Stimulated activated CD4-positive, alpha-beta T cell treated with anti-CD3 and anti-CD28 coated beads, Interleukin-1b, Interleukin-23, amount 100 ng/mL, for 24 hours (primary cell): ENCODE measurements around the gene MUC13.

ENCODE experiments used
- DNase-seq, 4 experiments: peaks; one replicate each; pipeline ENCODE4 v3.0.0-alpha.2; 2020; ENCODE audit warnings: low read depth in 4 of 4, low spot score in 1 of 4

Gene MUC13

DNA sequence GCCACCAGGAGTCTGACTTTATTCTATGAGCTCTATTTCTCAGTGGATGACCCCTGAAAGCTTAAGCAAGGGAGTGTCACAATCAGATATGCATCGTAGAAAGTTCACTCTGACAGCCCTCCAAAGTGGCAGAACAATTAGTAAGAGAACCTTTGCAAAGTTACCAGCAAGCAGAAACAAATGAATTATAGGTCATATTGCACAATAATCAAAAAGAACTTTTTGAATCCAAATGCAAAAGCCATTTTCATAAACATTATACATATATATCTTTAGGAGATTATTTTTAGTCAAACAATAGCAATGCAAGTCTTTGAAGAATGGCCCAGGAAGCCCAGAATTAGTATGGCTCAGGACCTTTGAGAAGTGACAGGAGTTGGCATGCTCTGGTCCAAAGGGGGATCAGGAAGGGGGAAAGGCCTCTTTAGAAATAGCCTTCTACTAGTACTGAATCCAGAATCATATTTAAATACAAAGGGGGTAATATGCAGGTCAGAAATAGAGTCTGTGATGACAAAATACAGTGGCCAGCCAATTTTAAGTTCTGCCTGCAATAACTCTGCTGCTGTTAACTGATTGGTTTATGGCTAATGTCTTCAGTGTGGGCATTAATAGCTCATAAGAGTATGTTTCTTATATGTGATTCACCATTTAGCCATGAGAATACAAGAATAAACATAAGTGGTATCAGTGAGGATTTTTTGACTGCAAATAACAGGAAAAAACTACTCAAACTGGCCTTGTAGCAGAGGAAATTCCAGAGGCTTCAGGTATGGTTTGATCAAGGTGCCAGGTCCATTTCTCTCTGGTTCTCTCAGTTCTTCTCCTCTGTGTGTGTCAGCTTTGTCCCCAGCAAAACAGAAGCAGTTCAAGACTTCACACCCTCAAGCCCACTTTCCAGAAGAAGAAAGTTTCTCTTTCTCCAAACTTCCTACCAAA is 30.4 kb downstream of the MUC13 start:
- DNase-seq = no peak

DNA sequence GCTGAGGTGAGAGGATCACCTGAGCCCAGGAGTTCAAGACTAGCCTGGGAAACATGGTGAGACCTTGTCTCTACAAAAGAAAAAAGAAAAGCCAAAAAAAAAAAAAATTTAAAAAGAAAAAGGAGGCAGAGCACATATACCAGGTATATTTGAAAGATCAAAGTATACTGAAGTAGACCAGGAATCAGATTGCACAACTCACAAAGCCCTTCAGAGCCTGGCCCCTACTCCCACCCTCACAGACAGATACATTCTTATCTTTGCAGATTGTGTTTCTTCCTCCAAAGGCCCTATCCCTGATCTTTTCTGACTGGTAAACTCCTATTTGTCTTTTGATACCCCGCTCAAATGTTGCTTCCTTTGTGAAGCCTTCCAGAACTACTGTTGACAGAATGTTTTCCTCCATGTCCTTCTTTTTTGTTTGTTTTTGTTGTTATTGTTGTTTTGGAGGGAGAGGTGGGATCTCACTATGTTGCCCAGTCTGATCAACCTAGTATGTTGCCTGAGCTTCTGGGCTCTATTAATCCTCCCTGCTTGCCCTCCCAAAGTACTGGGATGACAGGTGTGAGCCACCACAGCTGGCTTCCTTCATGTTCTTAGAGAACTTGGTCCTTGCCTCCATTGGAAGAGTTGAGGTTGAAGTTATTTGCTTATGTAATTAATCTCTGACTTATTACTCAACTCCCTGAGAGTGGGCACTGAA is 37.6 kb downstream of the MUC13 start:
- DNase-seq = no peak

DNA sequence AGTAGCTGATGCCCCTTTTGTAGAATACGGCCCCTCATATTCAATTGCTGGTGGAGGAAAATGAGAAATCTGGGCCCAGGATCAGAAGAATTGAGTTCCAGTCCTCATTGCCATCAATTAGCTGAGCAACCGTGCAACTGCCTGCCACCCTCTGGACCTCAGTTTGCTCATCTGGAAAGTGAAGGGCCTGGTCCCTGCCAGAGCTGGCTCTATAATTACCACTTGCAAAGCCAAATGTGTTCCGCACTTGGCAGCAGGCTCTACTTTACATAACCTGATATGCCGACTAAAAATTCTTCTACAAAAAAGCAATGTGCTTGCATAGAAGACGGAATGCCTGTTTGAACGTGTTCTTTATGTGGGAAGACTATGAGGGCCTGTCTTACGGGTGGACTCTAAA is 38.8 kb downstream of the MUC13 start:
- no peak for DNase-seq

DNA sequence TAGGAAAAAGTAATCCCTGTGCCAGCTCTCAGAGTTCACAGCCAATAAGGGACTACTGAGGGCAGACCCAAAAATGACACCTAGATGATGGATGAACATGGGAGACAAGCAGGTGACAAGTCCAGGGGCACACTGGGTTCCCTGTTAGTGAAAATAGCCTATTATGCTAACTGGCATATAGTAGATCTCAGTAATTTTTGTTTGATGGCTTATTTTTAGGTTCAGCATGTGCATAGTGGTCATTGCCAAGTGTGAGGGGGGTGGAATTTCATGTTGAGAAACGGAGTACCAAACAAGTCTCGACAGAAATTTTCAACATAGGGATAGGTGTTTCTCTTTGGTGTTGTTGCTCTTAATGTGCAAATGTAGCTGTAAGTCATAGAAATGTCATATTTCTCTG is 41.0 kb downstream of the MUC13 start:
- DNase-seq = no peak

DNA sequence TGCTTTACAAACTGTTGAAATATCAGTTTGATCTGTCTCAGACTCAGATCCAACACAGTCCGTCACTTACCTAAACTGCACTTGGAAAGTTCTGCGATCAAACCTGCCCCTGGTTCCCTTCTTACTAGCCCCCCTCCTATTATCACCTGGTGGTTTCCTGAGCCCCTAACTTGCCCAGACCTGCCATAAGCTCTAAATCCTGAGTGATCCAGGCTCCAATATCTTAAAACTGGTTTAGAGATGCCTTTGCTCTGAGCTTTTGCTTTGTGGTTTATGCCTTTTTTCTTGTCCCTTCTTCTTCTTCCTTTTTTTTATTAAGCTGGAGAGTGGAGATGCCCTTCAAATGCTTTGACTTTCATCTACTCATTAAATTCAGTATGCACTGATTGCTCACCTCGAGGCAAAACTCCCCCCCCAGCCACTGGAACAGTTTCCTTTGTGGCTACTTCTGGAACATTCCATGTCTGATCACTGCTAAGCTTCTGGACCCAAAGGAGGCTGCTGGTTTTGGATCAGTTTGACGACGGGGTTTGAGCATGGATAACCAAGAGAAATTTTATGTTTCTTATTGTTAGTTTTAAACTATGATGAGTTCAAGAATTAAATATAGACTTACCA is 43.9 kb downstream of the MUC13 start:
- DNase-seq = no peak

DNA sequence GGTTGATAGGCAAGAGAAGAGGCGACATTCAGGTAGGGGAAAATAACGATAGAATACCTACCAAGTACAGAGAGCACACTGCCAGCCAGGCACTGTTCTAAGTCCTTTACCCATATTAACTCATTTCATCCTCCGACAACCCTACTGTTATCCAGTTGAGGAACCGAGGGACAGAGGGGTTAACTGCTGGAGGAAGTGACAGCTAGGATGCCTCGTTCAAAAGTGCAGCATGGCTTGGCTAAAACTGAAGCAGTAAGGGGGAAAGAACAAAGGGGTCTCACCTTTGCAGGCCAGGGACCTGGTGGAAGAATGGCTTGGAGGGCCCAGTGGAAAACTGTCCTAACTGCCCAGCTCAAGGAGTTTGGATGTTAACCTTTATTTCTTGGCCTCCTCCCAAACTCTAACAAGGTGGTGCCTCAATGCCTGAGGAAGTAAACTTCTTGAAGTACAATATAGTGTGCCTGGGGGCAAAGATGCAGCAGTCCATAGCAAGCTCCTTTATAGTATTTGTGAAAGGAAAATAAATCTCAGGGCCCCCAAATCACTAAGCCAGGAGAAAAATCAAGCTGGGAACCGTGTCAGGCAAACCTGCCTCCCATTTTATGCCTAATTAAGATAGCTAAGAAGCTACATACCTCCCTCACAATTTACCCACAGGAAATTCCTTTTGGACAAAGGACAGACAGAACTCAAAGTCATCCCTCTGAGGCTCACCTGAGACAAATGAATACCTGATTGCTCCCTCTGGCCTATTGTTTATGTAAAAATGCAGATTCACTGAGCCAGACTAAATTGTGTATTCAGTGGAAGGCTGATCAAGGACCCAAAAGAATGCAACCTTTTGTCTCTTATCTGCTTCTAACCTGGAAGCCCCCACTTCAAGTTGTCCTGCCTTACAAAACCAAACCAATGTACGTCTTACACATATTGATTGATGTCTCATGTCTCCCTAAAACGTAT is 45.8 kb downstream of the MUC13 start:
- no peak for DNase-seq

DNA sequence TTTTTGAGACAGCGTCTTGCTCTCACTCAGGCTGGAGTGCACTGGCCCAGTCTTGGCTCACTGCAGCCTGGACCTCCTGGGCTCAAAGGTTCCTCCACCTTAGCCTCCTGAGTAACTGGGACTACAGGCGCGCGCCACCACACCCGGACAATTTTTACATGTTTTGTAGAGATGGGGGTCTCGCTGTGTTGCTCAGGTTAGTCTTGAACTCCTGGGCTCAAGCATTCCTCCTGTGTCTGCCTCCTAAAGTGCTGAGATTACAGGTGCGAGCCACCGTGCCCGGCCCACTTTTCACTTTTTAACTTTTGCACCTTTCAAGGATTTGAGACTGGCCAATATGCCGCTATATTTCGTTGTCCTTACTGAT is 46.6 kb downstream of the MUC13 start:
- no peak for DNase-seq

DNA sequence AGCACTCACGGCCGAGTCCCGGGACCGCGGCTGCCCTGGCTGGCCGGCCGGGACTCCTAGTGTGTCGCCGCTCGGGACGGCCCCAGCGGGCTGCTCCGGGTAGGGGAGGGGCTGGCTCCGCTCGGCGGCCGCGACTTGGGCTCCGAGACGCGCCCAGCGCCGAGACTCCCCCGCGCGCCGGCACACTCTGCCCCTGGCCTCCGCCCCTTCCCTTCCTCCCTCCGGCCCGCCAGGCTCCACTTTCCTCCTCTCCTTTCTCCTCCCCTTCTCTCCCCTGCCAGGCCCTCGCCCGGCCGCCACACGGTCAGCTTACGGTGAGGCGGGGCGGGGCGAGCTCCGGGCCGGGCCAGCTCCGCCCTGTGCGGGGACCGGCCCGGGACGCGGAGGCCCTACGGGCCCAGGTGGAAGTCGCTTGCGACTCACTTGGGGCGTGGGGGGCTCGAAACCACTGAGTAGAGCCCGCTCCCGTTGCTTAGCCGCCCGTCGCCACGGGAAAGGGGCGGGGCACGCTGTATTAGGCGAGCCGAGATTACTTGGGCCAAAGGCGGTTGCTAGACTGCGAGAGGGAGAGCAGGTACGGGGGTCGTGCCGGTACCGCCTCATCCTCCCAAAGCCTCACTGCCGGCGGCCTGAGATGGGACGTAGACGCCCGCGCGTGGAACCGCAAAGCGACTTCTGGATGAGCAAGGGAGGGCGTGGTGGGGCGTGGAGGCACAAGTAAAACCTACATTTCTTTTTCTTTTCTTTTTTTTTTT is 47.2 kb downstream of the MUC13 start, which contains the start of gene ITGB5:
ITGB5 (minus strand) TSS at position 189 of the 755 bp plus-strand sequence. CDS start 365 bp downstream, outside the sequence.
- DNase-seq = peak in 1 of 4 experiments; percentile 13

DNA sequence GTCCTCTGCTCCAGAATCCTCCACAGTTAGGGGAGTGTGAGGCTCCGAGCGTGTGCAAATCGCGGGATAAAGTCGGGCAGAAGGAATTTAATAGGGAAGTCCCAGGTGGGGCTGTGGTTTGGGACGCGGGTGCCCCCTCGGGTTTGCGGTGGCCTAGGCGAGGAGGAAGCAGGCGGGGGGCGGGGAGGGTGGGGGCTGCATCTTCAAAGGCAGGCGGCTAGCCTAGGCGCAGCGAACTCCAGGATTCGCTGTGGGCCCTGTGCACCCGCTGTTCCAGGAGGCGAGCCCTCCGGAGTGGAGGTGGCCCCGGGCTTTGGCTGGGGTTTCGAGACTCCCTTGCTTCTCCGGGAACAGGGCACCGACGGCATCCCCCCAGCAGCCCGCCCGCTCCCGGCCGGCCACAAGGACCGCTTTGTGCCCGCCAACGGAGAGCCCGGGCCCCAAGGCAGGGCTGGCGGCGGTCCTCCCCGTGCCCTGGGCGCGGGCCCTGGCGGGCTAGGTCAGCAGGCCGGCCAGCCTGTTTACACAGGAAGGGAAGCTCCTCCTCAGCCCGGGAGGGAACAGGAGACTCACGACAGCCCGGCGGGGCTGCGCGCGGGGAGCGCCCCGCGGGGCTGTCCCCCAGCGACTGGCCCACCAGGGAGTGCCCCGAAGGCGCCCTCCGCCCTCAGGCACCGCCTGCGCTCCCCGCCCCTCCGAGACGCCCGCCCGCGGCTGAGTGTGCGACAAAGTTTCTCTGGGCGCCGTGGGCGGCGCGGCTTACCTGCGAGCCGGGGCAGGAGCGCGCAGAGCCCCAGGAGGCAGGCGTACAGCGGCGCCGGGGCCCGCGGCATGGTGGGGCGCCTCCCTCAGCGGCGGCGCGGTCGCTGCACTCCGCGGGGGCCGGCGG is 48.1 kb downstream of the MUC13 start:
- peak in 1 of 4 experiments; percentile 36 for DNase-seq

DNA sequence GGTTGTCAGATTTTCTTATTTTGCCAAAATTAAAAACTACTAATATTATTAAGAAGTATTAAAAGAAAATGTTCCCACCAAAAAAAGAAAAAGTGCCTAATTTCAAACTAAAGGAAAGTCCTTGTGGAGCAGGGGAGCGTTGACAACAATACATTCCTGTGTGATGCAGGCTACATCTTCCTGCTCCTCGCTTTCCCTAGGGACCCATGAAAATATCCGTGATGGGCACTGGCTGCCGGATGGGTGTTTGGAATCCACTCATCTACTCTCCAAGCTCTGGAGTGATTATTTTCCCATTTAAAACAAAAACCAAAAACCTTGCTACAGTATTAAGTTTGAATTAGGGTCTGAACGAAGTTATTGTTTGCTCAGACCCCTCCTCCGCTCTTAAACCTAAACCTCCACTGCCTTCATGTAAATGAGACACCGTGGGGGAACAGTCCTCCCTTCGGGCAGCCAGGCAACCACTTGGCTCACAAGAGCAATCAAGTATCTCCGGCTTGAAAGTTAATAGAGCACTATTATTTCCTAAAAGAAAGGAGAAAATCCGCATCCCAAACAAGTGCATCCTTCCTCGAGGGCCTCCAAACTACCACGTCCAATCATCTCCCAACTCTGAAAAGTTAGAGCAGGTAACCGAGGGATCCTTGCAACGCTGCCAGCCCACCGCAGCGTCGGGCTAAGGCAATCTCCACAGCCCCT is 48.9 kb downstream of the MUC13 start:
- no peak for DNase-seq

DNA sequence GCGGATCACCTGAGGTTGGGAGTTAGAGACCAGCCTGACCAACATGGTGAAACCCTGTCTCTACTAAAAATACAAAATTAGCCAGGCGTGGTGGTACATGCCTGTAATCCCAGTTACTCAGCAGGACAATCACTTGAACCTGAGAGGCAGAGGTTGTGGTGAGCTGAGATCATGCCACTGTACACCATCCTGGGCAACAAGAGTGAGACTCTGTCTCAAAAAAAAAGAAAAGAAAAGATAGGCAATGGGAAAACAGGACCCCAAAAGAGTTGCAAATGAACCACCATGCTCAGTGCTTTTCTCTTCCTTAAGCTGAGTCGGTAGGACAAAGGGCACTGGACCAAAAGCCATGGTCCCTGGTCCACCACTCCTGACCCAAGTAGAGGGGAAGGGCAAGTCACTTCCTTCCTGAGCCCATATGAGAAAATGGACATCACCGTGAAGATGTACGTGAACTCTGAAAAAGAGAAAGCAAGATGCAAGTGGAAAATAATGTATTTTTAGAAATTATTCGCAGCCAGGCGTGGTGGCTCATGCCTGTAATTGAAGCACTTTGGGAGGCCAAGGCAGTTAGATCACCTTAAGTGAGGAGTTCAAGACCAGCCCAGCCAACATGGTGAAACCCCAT is 50.0 kb downstream of the MUC13 start:
- no peak for DNase-seq

DNA sequence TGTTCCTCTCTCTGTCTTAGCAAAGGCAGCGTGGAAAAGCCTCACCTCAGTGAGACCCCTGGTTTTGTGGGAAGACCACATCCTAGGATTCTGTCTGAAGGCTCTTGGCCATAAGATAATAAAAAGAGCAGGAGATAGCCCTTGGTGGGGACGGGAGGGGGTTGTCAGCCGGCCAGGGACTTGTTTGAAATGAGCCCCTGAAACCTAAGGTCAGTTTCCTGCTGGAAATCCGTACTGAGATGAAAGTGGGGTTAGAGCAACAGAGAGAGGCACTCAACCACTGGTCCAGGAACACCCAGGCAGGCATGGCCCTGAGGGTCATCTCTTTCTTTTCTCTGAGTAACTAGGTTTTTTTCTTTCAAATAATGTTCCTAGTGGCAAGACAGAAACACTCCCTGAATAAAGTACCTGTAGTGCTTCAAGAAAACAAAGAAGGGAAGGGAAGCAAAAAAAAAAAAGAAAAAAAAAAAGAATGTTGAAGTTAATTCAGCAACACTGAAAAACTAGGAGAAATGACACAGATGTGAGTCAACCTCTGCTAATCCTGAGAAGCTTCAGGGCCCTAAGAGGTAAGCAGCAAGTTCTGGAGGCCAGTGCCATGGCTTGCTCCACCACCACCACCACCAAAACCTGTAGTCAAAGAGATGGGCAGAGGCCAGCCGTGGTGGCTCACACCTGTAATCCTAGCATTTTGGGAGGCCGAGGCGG is 50.6 kb downstream of the MUC13 start:
- DNase-seq = no peak

DNA sequence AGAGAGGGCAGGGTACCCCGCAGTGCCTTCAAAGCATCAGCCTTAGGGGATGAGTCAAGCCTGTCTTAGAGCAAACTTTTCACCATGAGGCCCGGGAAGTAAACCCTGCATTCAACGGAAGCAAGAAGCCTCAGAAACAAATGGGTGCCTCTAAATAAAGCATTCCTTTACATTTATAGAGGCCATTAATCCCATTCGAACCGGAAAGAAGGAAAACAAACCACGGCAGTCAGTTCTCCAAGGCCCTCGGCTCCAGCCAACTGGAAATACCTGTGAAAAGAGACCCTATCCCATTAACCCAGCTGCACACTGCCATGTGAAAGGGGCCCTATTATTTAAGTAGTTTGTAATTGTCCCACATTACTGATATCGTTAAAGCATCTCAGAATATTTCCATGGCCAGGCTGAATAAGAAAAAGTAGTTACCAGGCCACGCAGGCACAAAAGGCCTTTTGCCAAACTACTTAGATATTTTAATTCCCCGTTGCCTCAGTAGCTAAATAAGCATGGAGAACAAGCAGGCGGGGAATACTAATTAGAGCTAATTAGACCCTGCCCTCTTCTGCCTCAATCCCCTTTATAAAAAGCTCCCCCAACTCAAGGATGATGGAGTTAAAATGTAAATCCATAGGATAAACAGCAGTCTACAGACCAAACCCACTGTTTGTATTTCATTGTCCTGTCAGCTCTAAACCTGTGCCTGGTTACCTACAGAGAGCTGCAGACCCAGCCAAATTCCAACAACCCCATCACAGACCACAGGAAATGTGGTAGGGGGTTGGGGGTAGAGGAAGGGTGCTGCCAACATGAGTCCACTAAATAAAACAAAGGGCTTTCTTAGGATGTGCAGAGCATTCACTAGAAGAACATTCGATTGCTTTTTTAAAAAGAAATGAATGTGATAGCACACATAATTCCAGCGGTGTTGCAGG is 51.5 kb downstream of the MUC13 start:
- no peak for DNase-seq

DNA sequence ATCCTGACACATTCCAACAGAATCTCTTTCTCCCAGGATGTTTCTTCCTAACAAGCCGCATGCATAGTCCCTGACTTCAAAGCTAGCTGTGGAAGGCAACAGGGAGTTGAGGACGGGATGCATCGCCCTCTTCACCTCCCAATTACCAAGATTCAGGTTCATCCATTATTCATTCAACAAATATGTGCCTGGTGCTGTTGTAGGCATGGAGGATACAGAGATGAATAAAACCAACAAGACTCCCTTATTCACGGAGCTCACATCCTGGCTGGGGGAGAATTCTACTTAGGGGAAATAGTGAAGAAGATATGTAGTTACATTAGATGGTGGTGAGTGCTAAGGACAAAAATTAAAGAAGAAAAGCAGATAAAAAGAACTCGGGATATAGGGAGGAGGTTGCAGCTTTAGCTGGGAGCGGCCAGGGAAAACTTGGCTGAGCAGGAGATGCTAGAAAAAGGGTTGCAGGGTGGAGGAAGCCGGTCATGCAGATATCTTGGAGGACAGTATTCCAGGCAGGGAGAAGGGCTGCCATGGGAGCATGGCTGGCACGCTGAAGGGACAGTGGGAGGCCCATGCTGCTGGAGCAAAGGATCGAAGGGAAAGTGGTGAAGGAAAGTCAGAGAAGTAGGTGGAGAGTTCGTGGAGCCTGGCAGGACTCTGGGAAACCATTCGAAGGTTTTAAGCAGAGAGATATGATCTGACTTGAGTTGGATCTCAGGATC is 52.4 kb downstream of the MUC13 start:
- no peak for DNase-seq

DNA sequence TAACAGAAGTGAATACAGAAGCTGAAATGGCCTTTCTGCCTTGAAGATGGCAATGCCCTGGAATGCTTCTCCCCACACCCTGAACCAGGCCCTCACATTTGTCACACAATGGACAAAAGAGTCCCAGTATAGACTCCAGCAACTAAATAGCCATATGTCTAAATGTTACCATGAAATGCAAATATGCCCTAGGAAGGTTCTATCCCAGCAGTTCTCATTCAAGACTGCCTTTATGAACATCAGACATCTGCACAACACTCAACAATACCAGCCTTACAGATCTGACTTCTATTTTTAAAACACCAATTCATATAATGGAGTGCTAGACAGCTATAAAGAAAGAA is 55.2 kb downstream of the MUC13 start:
- no peak for DNase-seq
